Measurements from ENCODE around the gene TTLL5.

DNA sequence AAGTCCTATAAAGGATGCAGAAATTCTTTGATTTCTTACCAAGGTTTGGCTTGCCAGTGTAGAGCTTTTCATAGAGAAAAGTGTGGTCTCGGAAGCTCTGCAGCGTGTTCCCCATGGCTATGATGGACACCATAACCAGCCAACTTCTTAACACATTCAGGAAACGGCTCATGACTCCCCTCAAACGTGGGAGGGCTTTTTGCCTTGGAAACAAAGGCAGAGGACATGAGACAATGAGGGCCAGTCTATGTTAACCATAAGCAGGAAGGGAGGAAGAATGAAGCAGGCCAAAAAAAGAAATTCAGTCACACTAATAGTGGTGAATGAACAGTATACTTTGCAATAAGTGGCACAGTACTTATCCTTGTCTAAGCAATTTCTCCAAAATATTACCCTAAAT lies 3.7 kb upstream of the TTLL5 start:
- TF ChIP-seq, protein P1, sequence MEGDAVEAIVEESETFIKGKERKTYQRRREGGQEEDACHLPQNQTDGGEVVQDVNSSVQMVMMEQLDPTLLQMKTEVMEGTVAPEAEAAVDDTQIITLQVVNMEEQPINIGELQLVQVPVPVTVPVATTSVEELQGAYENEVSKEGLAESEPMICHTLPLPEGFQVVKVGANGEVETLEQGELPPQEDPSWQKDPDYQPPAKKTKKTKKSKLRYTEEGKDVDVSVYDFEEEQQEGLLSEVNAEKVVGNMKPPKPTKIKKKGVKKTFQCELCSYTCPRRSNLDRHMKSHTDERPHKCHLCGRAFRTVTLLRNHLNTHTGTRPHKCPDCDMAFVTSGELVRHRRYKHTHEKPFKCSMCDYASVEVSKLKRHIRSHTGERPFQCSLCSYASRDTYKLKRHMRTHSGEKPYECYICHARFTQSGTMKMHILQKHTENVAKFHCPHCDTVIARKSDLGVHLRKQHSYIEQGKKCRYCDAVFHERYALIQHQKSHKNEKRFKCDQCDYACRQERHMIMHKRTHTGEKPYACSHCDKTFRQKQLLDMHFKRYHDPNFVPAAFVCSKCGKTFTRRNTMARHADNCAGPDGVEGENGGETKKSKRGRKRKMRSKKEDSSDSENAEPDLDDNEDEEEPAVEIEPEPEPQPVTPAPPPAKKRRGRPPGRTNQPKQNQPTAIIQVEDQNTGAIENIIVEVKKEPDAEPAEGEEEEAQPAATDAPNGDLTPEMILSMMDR (IDR thresholded peaks at IDR 0.05): no peak
- TF ChIP-seq POLR2AphosphoS5 (IDR thresholded peaks at IDR 0.05): no peak
